Cortex of kidney (tissue), 1 donor: ENCODE measurements around the gene ENPP5.

Experiments used
- DNase-seq: peaks from one replicate; lab custom pipeline; 2025; lab: John Stamatoyannopoulos, UW

Gene ENPP5

DNA sequence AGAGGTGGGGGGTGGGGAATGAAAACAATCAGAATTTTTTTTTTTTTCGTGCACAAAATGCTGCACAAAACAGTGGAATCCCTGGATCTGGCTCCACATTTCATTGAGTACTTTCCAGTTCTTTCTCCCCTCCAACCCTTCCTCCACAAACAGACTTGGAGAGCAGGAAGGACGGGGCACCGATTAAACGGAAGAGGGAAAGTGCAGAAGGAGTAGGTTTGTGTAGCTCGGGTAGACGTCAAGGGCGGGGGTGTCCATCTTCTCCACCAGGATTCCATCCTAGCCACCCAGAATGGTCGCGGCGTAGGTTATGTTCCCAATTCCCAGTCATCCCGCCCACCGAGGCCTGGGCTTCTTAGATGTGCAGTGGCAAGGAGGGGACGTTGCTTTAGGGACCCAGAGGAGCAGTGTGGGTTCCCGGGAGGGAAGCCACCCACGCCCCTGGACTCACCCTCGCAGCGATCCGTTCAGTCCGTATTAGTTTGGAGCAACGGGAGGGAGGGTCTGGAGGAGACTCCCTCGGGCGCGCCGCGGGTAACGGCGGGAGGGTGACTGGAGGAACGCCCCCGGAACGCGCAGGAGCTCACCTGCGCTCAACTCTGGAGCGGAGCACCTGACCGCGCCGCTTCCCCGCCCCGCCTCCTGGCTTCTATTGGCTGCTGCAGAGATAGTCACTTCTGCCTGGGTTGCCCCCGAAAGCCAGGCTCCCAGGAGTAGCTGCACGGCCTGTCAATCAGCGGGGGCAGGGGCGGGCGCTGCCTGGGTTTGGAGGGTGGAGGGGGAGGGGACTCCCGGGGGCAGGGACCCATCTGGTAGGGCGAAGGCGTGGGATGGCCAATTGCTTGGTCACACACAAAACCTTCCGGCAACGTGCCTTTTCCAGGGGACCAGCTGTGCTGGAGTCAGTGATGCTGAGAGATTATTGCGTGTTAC, at the start of gene ENPP5:
TSS of gene ENPP5 (minus strand) at position 624 of the 933 bp plus-strand sequence. CDS start 2,718 bp downstream, outside the sequence.
- DNase-seq: peak; percentile 32

- DNase-seq: no peak
These were observed 48.9 kb upstream of the ENPP5 start for GRCh38 chr6:46219661-46220060.

DNA sequence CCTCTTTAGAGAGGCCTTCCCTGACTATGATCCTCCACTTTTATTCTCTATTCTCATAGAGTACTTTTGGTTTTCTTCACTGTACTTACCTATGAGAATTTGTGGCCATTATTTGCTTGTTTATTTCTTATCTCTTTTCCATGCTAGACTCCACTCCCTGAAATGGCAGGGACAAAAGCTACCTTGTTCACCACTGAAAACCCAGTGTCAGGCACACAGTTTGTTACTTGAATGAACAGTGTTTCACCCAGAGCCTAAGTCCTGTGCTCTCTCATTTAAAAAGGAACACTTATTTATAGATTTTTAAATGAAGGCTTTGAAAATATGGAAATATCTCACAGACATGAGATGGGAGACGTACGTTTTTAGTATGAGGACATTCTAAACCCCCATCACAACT, 47.7 kb upstream of the ENPP5 start:
- DNase-seq: no peak

GRCh38 chr6:46217671-46218131, 46.9 kb upstream of the ENPP5 start:
- DNase-seq: no peak

DNA sequence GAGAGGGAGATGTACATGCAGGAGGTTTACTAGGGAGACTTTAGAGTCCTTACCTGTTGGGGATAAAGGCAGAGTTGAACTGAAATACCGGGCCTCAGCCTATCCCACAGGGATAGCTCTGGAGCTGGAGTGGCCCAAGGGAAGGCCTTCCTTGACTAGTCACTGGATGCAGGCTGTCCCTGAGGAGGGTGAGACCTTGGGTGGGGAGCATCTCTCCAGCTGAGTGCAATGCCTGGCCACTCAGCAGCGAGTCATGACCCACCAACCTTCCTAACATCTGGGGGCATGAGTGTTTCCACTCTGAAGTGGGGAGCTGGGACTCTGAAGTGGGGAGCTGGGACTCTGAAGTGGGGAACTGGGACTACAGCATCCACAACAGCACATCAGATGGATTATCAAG, 46.1 kb upstream of the ENPP5 start:
- DNase-seq: no peak

DNA sequence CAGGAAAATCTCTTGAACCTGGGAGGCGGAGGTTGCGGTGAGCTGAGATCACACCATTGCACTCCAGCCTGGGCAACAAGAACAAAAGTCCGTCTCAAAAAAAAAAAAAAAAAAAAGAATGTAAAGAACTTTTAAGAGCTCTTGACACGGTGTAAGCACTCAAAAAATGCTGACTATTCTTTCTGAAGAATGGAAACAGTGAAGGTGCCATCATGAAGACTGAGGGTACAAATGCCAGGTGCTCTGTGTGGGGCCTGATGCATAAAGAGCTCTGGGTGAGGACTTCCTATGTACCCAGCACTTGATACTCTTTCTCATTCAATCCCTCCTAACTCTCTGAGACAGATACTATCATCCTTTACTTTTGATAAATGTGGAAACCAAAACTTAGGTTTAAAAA, 45.0 kb upstream of the ENPP5 start:
- no peak for DNase-seq

DNA sequence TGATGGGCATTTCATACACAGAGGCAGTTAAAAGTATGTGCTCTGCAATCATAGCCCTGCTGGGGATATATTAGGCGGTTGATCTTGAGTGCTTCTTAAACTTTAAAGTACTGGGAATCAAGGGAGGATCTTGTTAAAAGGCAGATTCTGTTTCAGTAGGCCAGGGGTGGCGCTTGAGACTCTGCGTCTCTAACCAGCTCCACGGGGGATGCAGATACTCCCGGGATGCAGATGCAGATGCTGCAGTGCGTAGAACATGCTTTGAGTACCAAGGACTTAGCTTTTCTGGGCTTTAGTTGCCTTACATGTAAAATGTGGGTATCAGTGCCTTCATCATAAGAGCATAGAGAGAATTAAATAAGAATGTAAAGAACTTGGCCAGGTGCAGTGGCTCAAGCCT, 44.4 kb upstream of the ENPP5 start:
- DNase-seq: no peak

DNA sequence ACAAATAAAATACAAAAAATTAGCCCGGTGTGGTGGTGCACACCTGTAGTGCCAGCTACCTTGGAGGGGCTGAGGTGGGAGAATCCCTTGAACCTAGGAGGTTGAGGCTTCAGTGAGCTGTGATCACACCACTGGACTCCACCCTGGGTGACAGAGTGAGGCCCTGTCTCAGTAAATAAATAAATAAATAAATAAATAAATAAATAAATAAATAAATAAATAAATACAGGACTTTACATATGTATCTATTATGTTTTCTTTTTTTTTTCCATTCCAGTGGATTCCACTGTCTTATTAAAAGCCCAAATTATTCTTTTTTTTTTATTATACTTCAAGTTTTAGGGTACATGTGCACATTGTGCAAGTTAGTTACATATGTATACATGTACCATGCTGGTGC, 41.1 kb upstream of the ENPP5 start:
- DNase-seq: no peak

- no peak for DNase-seq
These were observed 39.5 kb upstream of the ENPP5 start for GRCh38 chr6:46210294-46210693.

GRCh38 chr6:46208303-46208702, 37.5 kb upstream of the ENPP5 start:
- no peak for DNase-seq

DNA sequence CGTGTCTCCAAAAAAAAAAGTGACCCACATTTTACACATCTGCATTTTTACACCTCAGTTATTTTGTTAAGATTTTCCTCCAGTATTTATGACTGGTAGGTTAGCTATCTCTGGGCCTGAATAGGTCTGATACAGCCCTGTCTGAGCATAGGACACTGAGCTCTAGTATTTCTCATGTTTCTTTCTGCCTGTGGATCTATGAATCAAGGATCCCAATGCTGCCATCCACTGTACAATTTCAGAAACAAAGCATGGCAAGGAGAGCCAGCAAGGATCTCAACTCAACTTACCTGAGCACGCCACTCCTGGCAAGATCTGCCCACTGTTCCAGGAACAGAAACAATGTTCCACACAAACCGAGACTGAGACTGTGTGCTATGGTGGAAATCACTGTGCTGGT, 36.4 kb upstream of the ENPP5 start:
- DNase-seq: no peak

DNA sequence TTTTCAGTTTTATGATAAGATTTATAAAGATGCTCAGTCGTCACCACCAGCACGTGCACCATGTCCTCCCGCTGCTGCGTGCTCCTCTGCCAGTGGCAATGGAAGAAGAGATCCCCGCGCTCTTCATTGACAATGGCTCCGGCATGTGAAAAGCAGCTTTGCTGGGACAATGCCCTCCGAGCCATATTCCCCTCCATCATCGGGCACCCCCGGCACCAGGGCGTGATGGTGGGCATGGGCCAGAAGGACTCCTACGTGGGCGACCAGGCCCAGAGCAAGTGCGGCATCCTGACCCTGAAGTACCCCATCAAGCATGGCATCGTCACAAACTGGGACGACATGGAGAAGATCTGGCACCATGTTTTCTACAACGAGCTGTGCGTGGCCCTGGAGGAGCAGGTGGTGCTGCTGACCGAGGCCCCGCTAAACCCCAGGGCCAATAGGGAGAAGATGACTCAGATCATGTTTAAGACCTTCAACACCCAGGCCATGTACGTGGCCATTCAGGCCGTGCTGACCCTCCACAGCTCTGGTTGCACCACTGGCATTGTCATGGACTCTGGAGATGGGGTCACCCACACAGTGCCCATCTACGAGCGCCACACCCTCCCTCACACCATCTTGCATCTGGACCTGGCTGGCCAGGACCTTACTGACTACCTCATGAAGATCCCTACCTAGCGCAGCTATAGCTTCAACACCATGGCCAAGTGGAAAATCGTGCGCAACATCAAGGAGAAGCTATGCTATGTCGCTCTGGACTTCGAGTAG, 34.3 kb upstream of the ENPP5 start:
- no peak for DNase-seq

GRCh38 chr6:46203391-46204177, 32.8 kb upstream of the ENPP5 start:
- DNase-seq: no peak

GRCh38 chr6:46201702-46202101, 30.9 kb upstream of the ENPP5 start:
- DNase-seq: no peak

DNA sequence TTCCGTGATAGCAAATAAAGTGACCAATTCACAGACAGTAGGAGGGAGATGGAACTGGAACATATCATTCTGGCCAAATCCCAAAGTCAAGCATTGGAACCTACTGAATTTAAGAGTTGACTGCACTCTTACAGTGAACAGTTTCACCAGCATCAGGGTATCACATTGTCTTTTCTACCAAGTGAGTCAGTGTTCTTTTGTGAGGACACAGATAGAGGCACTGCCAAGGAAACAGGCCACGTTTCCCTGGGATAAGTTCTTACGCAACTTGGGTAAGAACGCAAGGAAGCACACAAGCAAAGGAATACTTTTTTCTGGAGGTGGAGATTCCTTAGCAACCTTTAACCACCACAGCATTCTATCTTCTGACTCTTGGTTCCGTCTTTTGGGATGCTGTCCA, 28.6 kb upstream of the ENPP5 start:
- DNase-seq: no peak

- no peak for DNase-seq
These were observed 21.2 kb upstream of the ENPP5 start for GRCh38 chr6:46191961-46192360.

GRCh38 chr6:46190889-46191288, 20.1 kb upstream of the ENPP5 start:
- no peak for DNase-seq

GRCh38 chr6:46189726-46190125, 18.9 kb upstream of the ENPP5 start:
- no peak for DNase-seq

GRCh38 chr6:46186583-46186982, 15.8 kb upstream of the ENPP5 start:
- no peak for DNase-seq

DNA sequence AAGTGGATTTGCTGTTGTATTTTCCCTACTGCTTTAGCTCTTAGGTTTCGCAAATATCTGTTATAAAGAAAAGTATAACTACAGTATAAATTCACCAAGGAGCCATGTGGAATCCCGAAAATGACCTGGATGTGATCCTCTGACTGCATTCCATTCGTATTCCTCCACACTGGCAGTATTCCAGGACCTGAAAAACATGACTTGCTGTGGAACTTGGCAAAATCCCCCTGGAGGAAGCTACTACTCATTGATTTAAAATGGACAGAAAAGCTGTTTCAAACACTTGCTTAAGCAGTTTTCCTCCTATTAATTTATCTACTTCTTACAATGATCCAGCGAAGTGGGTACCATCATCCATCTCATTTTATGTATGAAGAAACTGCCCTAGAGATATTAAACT, 13.3 kb upstream of the ENPP5 start:
- DNase-seq: no peak

- DNase-seq: no peak
These were observed 5.2 kb upstream of the ENPP5 start for GRCh38 chr6:46175976-46176375.

- DNase-seq: no peak
These were observed 4.7 kb upstream of the ENPP5 start for GRCh38 chr6:46175446-46175845.
